HUES64 (cell line): ENCODE measurements around the gene LCNL1.

ENCODE experiments used
- H3K27ac ChIP-seq: 2 replicates; pipeline ENCODE4 v1.7.0; 2013; ENCODE audit warnings: low read depth, low read length, inconsistent platforms
- H3K27me3 ChIP-seq: 2 replicates; pipeline ENCODE4 v1.6.1; 2013; ENCODE audit warnings: mild to moderate bottlenecking, low read length; ENCODE audit not compliant: insufficient read depth
- H3K36me3 ChIP-seq: 2 replicates; pipeline ENCODE4 v1.6.1; 2013; ENCODE audit warnings: mild to moderate bottlenecking, low read length; ENCODE audit not compliant: insufficient read depth
- H3K4me1 ChIP-seq: 2 replicates; pipeline ENCODE4 v1.6.1; 2013; ENCODE audit warnings: mild to moderate bottlenecking, low read length, moderate library complexity; ENCODE audit not compliant: insufficient read depth
- H3K4me3 ChIP-seq: 2 replicates; pipeline ENCODE4 v1.5.1; 2013; ENCODE audit warnings: mild to moderate bottlenecking, low read length, moderate library complexity
- H3K9ac ChIP-seq: 2 replicates; pipeline ENCODE4 v1.6.1; 2013; ENCODE audit warnings: mild to moderate bottlenecking, low read depth, low read length
- H3K9me3 ChIP-seq: 2 replicates; pipeline ENCODE4 v1.6.1; 2013; ENCODE audit warnings: low read depth, low read length; ENCODE audit not compliant: insufficient read depth
- WGBS: fragments of 150-250, 120-280 bp; methylation state at CpG from one replicate; pipeline ENCODE4 v1.1.7; 2013; ENCODE audit warnings: missing lambda C conversion rate; 5-methylcytosine and 5-hydroxymethylcytosine counted together

LCNL1 gene

DNA sequence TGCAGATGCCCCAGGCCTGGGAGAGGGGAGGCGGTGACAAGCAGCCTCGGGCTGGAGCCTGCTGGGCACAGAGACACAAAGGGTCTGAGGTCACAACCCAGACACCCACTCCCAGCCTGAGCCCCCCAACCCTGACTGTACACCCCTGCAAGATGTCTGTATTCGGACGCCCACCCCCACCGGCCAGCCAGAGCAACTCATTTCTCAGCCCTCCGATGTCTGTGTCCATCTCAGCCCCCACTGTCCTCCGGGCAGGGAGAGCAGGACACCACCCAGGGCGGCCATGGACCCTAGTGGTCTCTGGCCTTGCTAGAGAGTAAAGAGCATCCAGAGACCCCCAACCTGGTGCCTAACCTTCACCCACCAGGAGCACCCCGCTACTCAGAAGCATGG lies 26.9 kb upstream of the LCNL1 start:
- WGBS: 91% methylated on average over 9 of the region's 9 CpGs

DNA sequence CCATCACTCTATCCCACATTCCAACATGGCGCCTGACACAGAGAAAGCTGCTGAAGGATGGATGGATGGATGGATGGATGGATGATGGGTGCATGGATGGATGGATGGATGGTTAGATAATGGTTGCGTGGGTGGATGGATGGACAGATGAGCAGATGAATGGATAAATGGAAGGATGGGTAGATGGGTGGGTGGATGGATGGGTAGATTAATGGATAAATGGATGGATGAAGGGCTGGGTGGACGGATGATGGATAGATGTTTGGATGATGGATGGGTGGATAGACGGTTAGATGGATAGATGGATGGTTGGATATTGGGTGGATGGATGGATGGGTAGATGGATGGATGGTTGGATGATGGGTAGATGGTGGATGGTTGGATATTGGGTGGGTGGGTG lies 26.2 kb upstream of the LCNL1 start:
- WGBS: 93% methylated on average over 4 of the region's 4 CpGs
- no peak overlapping the region for H3K27ac ChIP-seq
- H3K9ac ChIP-seq: no peak overlapping the region
- H3K4me3 ChIP-seq: no peak overlapping the region
- H3K4me1 ChIP-seq: no peaks in the 10 kb centered on the region
- no peaks in the 10 kb centered on the region for H3K27me3 ChIP-seq
- no peaks in the 10 kb centered on the region for H3K9me3 ChIP-seq
- no peaks in the 10 kb centered on the region for H3K36me3 ChIP-seq

More for the DNA sequence above, 26.9 kb upstream of the LCNL1 start:
- no peak overlapping the region for H3K9ac ChIP-seq
- no peak overlapping the region for H3K4me3 ChIP-seq
- no peaks in the 10 kb centered on the region for H3K27me3 ChIP-seq
- H3K9me3 ChIP-seq: no peaks in the 10 kb centered on the region
- H3K36me3 ChIP-seq: no peaks in the 10 kb centered on the region
- no peaks in the 10 kb centered on the region for H3K4me1 ChIP-seq
- H3K27ac ChIP-seq: no peak overlapping the region

DNA sequence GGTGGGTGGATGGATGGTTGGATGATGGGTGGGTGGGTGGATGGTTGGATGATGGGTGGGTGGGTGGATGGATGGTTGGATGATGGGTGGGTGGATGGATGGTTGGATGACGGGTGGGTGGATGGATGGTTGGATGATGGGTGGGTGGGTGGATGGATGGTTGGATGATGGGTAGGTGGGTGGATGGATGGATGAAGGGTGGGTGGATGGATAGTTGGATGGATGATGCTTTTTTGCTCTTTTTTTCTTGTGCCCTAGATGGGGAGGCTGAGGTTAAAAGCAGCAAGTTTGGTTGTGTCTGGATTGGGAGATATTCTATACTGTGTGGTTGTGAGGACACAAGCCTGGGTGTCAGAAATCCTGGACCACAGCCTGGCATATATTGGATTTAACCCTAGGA lies 25.3 kb upstream of the LCNL1 start:
- H3K4me1 ChIP-seq: no peaks in the 10 kb centered on the region
- no peak overlapping the region for H3K4me3 ChIP-seq
- no peaks in the 10 kb centered on the region for H3K9me3 ChIP-seq
- H3K27me3 ChIP-seq: no peaks in the 10 kb centered on the region
- WGBS: 100% methylated on average over 1 of the region's 1 CpG
- H3K27ac ChIP-seq: no peak overlapping the region
- no peaks in the 10 kb centered on the region for H3K36me3 ChIP-seq
- H3K9ac ChIP-seq: no peak overlapping the region

DNA sequence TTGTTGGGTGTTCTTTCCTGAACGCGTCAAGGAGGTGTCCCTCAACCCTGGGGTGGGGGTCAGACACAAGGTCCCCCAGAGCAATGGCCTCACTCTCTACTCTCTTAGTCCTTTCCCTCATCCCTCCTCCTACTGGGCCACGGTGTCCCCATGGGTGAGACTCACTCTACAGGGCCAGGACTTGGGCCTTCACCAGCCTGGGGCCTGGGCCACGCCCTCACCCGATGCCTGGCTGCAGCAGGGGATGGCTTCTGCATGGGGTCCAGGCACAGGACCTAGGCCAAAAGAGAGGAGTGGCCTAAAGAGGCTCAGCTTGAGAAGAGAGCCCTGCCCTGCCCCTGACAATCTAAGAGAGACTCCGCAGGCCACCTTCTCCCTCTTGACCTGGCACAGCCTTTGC lies 24.9 kb upstream of the LCNL1 start:
- Histone ChIP-seq H3K4me3 (no peak overlapping the region), H3K9me3 (no peaks in the 10 kb centered on the region), H3K27me3 (no peaks in the 10 kb centered on the region), H3K9ac (no peak overlapping the region), H3K36me3 (no peaks in the 10 kb centered on the region), H3K27ac (no peak overlapping the region), H3K4me1 (no peaks in the 10 kb centered on the region)
- WGBS: 90% methylated on average over 6 of the region's 6 CpGs

DNA sequence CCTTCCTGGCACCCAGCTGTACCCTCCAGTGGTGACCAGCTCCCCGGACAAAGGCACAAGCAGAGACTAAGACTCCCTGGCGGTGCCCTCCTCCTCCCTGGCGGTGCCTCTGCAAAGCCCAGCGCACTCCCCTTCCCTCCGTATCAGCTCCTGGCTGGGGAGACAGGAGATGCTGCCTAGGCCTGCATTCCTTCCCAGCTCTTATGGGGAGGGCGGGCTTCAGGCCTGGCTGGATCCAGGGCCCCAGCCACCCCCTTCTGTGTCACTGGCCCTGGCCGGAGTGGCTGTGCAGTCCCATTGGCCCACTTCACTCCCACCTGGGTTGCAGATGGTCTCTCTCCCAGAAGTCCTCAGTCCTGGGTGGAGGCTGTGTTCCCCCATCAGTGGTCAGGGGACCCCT lies 24.3 kb upstream of the LCNL1 start:
- no peak overlapping the region for H3K27ac ChIP-seq
- no peaks in the 10 kb centered on the region for H3K9me3 ChIP-seq
- no peaks in the 10 kb centered on the region for H3K27me3 ChIP-seq
- 84% methylated on average over 7 of the region's 7 CpGs for WGBS
- H3K36me3 ChIP-seq: no peaks in the 10 kb centered on the region
- no peak overlapping the region for H3K4me3 ChIP-seq
- H3K9ac ChIP-seq: no peak overlapping the region
- no peaks in the 10 kb centered on the region for H3K4me1 ChIP-seq

DNA sequence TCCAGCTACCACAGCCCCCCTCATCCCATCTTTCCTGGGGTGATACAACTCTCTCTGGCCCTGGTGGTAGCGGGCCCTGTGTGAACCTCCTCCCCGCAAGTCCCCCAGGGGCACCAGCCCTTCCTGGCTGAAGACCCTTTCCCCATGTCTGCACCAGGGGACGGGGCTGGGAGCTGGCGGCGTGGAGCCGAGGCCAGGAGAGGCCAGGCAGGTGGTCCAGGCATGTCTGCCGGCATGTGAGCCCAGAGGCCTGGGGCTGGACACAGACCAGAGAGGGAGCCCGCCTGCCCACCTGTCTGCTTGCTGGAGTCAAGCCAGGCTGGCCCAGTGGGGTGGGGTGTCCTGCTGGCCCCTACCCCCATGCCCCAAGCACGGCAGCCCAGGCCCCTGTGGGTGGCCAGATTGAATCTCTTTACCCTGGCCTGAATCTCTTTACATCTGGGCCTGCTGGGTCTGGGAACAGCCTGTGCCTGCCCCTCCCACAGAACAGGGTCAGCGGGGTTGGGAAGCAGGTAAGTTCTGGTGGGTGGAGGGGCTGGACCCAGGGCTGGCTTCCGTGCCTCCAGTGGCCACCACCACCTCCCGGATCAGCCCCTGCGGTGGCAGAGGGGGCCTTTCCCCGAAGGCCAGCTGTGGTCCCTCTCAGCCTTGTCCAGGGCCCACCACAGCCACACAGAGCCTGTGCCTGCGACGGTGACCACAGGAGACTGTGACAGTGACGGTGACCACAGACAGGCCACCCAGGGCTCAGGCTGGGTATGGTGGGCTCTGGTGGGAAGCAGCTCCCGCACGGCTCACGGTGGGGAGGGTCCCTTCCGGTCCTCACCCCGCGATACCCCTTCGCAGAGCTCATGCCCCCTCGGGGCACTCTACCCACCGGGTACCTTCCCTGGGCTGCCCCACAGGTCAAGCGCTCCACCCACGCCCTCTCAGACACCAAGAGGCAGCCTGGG lies 23.6 kb upstream of the LCNL1 start:
- no peak overlapping the region for H3K27ac ChIP-seq
- no peaks in the 10 kb centered on the region for H3K9me3 ChIP-seq
- H3K4me3 ChIP-seq: no peak overlapping the region
- no peaks in the 10 kb centered on the region for H3K36me3 ChIP-seq
- H3K4me1 ChIP-seq: no peaks in the 10 kb centered on the region
- 90% methylated on average over 28 of the region's 28 CpGs for WGBS
- H3K27me3 ChIP-seq: no peaks in the 10 kb centered on the region
- H3K9ac ChIP-seq: no peak overlapping the region

DNA sequence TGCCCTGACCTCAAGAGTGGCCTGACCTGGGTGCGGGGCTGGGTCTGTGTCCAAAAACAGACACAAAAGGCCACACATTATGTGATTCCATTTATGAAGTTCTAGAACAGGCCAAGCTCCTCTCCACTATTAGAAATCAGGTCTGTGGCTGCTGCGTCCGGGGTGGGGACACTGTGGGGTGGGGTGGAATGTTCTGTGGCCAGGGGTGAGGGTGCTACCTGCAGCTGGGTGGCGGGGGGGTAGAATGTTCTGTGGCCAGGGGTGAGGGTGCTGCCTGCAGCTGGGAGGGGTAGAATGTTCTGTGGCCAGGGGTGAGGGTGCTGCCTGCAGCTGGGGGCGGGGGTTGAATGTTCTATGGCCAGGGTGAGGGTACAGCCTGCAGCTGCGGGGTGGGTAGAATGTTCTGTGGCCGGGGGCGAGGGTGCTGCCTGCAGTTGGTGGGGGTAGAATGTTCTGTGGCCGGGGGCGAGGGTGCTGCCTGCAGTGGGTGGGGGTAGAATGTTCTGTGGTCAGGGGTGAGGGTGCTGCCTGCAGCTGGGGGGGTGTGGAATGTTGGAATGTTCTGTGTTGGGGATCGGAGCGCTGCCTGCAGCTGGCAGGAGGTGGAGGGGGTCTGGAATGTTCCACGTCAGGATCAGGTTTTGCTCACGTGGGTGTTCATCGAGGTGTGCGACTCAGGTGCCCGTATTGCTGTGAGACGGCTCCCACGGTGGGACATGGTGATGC lies 22.4 kb upstream of the LCNL1 start:
- 94% methylated on average over 19 of the region's 19 CpGs for WGBS
- no peaks in the 10 kb centered on the region for H3K27me3 ChIP-seq
- H3K4me3 ChIP-seq: no peak overlapping the region
- no peak overlapping the region for H3K9ac ChIP-seq
- no peak overlapping the region for H3K27ac ChIP-seq
- no peaks in the 10 kb centered on the region for H3K36me3 ChIP-seq
- H3K9me3 ChIP-seq: no peaks in the 10 kb centered on the region
- no peaks in the 10 kb centered on the region for H3K4me1 ChIP-seq

DNA sequence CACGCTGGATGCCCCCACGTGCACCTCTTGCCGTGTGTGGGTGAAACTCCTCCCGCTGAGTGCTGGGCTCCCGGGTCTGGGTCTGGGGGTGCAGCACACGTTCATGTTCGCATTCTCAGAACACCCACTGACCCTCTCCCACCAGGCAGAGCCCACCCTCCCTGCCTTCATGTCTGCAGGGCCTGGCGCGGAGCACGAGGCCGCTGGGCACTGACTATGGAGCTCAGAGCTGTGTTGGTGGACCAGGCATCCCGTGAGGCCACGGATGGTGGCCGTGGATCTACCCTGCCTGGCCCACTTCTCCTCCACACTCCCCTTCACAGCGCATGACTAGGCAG lies 21.9 kb upstream of the LCNL1 start:
- 95% methylated on average over 15 of the region's 15 CpGs for WGBS
- no peaks in the 10 kb centered on the region for H3K36me3 ChIP-seq
- H3K9ac ChIP-seq: no peak overlapping the region
- no peak overlapping the region for H3K27ac ChIP-seq
- H3K9me3 ChIP-seq: no peaks in the 10 kb centered on the region
- H3K27me3 ChIP-seq: no peaks in the 10 kb centered on the region
- H3K4me1 ChIP-seq: 0 out of 2 replicates have a peak, but pooled peaks cover 2% of the 10 kb centered on the region
- H3K4me3 ChIP-seq: no peak overlapping the region

DNA sequence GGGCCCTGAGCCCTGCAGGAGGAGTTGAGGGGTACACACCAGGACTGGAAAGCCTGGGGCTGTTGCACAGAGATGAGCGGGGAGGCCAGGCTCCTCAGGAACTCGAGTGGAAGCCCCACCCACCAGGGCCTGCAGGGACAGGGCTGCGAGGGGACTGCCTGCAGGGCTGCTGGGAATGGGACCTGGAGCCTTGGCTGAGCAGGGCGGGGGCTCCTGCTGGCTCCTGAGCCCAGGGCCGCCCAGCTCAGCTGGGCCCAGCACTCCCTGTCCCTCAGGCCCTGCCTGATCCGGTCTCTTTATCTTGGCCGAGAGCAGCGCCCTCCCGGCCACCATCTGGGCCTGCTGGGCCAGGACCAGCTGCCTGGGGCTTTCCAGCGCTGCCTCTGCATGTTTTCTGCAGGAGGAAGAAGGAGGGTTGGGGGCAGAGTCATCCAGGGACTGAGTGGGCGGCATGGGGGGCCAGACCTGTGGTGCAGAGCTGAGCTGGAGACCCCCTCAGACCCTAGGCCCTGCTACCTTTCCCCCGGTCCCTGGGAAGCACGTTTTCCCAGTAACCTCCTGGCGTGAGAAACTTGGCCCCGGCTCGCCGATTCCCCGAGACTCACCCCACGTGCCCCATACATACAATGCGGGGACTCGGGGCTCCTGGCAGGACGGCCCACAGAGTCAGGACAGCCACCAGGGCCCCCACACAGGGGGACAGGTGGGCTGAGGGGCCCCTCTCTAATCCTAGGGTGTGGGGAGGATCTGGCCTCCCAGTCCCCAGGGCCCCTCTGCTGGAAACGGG lies 21.3 kb upstream of the LCNL1 start:
- H3K27me3 ChIP-seq: no peaks in the 10 kb centered on the region

DNA sequence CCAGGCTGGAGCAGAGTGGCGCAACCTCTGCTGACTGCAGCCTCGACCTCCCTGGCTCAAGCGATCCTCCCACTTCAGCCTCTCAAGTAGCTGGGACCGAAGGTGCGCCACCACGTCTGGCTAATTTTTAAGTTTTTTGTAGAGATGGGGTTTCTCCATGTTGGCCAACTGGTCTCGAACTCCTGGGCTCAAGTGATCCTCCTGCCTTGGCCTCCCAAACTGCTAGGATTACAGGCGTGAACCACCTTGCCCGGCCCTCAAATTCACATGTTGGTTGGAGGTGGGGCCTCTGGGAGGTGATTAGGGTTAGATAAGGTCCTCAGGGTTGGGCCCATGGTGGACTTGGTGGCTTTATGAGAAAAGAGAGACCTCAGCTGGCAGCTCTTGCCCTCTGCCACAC lies 20.6 kb upstream of the LCNL1 start:
- WGBS: 97% methylated on average over 9 of the region's 9 CpGs
- Histone ChIP-seq H3K27me3 (no peaks in the 10 kb centered on the region), H3K36me3 (no peaks in the 10 kb centered on the region), H3K4me3 (no peak overlapping the region), H3K27ac (no peak overlapping the region), H3K9ac (no peak overlapping the region), H3K9me3 (no peaks in the 10 kb centered on the region), H3K4me1 (0 out of 2 replicates have a peak, but pooled peaks cover 5% of the 10 kb centered on the region)

More for the DNA sequence above, 21.3 kb upstream of the LCNL1 start:
- Histone ChIP-seq H3K9me3 (no peaks in the 10 kb centered on the region), H3K4me1 (0 out of 2 replicates have a peak, but pooled peaks cover 5% of the 10 kb centered on the region), H3K9ac (no peak overlapping the region), H3K4me3 (no peak overlapping the region), H3K36me3 (no peaks in the 10 kb centered on the region), H3K27ac (no peak overlapping the region)
- 82% methylated on average over 23 of the region's 23 CpGs for WGBS
